ENCODE data around the gene URB1.

Gene URB1

DNA sequence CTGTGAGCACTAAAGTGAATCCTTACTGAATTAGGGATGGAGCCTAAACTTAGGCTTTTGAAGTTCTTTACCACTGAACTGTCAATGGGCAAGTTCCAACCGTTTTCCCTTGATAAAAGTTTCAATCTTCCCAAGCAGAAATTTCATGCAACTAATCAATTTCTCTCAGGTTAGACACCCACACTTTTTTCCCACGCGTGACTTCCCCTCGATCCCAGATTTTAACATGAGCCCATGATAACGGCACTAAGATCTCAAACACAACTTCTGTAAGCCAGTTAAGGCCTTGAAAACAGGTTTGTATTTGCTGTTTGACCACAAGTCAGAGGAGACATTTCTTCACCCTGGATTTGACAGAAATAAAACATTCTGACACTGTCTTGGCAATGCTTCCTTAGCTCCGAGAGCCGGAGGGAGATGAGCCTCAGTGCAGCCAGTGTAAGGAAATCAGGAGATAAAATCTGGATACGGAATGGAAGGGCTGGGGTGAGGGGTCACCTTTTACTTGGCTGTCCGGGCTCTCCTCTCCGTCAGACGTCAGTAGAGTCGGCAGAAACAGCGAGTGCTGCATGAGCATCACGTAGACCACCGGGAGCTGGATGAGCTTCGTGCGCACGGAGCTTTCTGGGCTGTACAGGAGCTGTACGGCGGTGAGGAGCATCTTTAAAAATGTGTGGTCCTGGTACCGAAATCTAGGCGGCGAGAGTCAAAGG lies 54.4 kb downstream of the URB1 start:
- DNase-seq (ENCODE audit: low read depth): no peak
- TF ChIP-seq, protein P1, sequence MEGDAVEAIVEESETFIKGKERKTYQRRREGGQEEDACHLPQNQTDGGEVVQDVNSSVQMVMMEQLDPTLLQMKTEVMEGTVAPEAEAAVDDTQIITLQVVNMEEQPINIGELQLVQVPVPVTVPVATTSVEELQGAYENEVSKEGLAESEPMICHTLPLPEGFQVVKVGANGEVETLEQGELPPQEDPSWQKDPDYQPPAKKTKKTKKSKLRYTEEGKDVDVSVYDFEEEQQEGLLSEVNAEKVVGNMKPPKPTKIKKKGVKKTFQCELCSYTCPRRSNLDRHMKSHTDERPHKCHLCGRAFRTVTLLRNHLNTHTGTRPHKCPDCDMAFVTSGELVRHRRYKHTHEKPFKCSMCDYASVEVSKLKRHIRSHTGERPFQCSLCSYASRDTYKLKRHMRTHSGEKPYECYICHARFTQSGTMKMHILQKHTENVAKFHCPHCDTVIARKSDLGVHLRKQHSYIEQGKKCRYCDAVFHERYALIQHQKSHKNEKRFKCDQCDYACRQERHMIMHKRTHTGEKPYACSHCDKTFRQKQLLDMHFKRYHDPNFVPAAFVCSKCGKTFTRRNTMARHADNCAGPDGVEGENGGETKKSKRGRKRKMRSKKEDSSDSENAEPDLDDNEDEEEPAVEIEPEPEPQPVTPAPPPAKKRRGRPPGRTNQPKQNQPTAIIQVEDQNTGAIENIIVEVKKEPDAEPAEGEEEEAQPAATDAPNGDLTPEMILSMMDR (conservative IDR thresholded peaks at IDR 0.05; ENCODE audit: low read length): no peak
- H3K4me3 ChIP-seq (ENCODE audit: low read length): no peak overlapping the region

DNA sequence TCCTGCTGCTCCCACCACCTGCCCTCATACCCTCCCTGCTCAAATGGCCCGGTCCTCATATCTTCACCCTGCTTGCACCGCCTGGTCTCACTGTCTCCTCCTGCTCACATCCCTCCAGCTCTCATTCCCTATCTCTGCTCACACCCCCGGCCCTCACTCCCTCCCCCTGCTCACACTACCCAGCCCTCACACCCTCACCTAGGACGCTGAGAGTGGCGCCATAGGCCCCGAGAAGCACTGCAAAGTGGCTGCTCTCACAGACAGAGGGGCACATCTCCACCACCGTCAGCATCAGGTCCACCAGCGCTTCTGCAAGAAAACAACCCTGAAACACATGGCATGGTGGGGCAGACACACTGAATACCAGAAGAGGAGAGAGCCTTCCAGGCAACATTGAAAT lies 55.6 kb downstream of the URB1 start:
- TF ChIP-seq, protein P1 (conservative IDR thresholded peaks at IDR 0.05; ENCODE audit: low read length): no peak
- DNase-seq (ENCODE audit: low read depth): no peak
- H3K4me3 ChIP-seq (ENCODE audit: low read length): no peak overlapping the region

DNA sequence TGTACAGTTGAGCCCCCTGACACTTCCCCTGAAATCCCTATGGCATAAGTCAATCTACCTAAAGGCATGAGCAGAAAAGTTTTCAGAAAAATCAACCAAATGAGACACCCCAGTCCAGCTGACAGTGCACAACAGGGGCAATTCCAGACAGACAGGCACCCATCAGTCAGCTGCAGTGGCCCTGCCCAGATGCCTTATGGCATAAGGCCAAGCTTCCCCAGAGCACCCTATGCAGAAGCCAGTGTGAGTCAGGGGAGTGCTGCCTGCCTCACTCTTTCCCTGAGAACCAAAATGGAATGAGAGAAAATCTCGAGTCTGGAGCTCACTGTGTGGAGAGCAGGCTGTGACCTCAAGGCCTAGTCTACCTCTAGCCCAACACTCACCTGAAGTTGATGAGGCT lies 56.1 kb downstream of the URB1 start:
- DNase-seq (ENCODE audit: low read depth): peak; percentile 51
- TF ChIP-seq, protein P1 (conservative IDR thresholded peaks at IDR 0.05; ENCODE audit: low read length): no peak
- H3K4me3 ChIP-seq (ENCODE audit: low read length): no peak overlapping the region

DNA sequence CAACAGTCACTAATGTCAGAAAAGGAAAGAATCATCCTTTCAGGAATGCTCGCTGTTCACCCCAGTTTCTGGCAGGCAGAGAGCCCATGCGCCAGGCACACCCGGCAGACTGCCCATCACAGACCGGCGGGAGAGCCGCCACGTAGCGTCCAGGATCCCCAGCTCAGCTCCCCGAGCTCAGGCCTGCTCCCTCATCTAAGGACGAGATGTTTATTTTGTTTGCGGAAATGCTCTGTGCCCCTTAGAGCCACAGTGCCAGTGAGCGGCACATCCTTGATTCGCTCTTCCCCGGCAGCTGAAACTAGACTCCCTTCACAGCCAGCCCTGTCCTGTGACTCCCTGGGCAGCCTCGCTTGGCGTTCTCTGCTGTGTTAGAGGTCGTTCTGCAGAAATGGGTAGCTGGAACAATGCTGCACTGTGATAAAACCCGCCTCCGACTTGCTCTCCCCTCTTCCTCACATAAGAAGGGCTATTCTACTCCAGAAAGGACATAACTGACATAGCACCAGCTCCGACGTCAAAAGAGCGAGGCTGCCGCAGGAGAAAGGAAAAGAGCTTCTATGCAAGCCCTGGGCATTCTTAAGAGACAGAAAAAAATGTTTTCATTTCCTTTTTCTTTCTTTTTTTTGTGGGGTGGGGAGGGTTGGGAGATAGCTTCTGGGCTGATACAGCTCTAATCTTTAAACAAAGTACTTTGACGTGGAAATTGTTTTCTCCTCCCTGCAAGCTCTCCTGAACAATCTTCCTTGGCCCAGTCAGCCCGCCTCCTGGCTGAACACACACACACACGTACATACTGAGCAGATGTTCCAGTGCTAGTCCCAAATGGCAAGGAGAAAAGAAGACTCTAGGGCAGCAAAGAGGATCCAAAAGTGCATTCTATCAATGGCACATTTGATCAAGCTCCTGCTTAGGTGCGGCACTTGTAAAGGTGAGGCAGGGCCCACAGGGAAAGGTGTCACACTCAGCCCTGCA lies 56.9 kb downstream of the URB1 start:
- peak overlapping the region; percentile 20; the same call in 1 of the 2 replicates for H3K4me3 ChIP-seq (ENCODE audit: low read length)
- TF ChIP-seq, protein P1 (conservative IDR thresholded peaks at IDR 0.05; ENCODE audit: low read length): no peak
- peak; percentile 74 for DNase-seq (ENCODE audit: low read depth)

DNA sequence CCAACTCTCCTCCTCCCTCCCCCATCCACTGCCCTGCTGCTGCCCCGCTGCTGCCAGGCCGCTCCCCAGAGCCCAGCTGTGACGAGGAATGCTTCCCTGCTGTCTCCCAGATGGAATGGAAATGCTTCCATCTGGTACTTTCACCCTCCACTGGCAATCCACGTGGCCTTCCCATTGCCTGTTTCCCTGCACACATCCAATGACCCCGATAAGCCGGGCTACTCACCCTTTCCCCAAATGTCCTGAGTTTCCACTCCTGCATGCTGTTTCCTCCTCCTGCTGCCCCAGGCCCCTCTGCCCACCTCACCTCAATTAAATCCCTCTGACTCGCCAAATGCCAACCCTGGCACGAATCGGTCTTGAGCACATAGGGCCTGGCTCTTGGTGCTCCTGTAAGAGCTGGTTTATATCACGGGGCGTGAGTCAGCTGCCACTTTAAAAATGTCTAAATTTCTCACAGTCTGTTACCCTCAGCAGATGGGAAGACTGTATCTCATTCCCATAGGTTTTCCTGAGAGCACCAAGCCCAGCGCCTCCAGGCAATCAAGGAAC lies 57.8 kb downstream of the URB1 start:
- H3K4me3 ChIP-seq (ENCODE audit: low read length): no peak overlapping the region
- peak; percentile 75 for DNase-seq (ENCODE audit: low read depth)

DNA sequence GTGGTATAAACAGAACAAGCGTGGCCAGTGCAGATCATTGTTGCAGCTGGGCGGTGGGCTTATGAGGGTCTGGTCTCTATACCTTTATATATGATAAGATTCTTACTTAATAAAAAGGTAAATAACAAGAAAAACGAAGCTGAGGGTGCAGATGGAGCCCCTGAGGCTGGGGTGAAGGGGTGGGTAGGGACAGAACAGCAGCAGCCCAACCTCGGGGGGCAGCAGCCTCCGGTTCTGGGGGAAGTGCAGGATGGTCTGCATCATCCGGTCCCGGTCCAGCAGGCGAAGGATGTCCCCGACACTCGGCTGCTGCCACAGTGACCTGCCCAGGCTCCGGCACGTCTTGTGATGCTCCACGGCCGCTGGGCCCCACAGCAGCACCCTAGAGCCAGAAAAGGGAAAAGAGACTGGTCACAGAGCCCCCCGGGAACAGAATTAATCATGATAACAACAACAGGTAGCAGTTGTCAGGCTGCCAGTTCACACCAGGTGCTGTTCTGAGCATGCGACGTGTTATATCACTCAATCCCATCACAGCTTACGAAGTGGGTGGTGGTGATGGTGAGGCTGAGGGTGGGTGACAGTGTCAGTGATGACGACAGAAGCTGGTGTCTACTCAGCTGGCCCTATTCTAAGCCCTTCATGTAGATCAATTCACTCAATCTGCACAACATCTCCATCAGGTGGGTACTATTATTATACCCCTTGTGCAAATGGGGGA lies 58.7 kb downstream of the URB1 start:
- no peak for DNase-seq (ENCODE audit: low read depth)
- H3K4me3 ChIP-seq (ENCODE audit: low read length): no peak overlapping the region
- TF ChIP-seq, protein P1 (conservative IDR thresholded peaks at IDR 0.05; ENCODE audit: low read length): no peak

More for the DNA sequence above, 57.8 kb downstream of the URB1 start:
- TF ChIP-seq, protein P1 (conservative IDR thresholded peaks at IDR 0.05; ENCODE audit: low read length): no peak
